ENCODE results near the gene GABARAP. TPM values are rescaled to one million over a fixed set of nuclear protein-coding genes. Genes with fewer than 3 reads are reported as not detected.
"Not testable (repeated sequence)": the region's sequence is repeated elsewhere in the genome, so short reads cannot be mapped to it uniquely, and the experiment has no call there.

Gene GABARAP
- total and polyA plus RNA-seq, 2 of the 8 experiments (the other 6 are each of a cell fraction or from before 2014, with no cell fraction given): 252 to 581 TPM

GRCh38 chr17:7246779-7247178 is 4.5 kb upstream of the GABARAP start (continued):
- TF ChIP-seq POU5F1 (IDR thresholded peaks at IDR 0.05; ENCODE audit: low read depth, low read length) (no peak), EGR1 (IDR thresholded peaks at IDR 0.05; ENCODE audit: borderline replicate concordance, low read depth, low read length) (no peak)

- H3K14ac ChIP-seq (ENCODE audit: insufficient read length); H3K27me3 ChIP-seq (replicated peaks in 1 of 4; ENCODE audit: control insufficient read depth in 3 of 4, extremely low read depth in 1 of 4, insufficient read depth in 3 of 4, low read length in 3 of 4); H2BK5ac ChIP-seq (ENCODE audit: low read depth, low read length); H2BK20ac ChIP-seq (ENCODE audit: low read length); H2AK5ac ChIP-seq (ENCODE audit: low read depth, low read length); DNase-seq (ENCODE audit: low read depth in 1 of 2, low spot score in 2 of 2); H2BK12ac ChIP-seq (ENCODE audit: low read depth, low read length); H3K9ac ChIP-seq (replicated peaks in 1 of 4; ENCODE audit: extremely low read depth in 1 of 4, low read depth in 3 of 4, low read length in 3 of 4); H4K8ac ChIP-seq (ENCODE audit: extremely low read depth, insufficient read depth, low read length); H2BK120ac ChIP-seq (replicated peaks; ENCODE audit: low read depth, low read length); H3K79me1 ChIP-seq (ENCODE audit: low read depth, low read length); H3K23ac ChIP-seq (ENCODE audit: insufficient read length); H4K20me1 ChIP-seq (replicated peaks in 1 of 2; ENCODE audit: control insufficient read depth in 1 of 2, insufficient read depth in 2 of 2, low read length in 2 of 2); H3K4ac ChIP-seq (replicated peaks; ENCODE audit: insufficient read length, low read depth, low read length); H4K91ac ChIP-seq (replicated peaks; ENCODE audit: insufficient read length, low read length); H2BK15ac ChIP-seq (ENCODE audit: low read length); H3K9me3 ChIP-seq (ENCODE audit: insufficient read depth in 2 of 2, low read depth in 1 of 2, low read length in 1 of 2); H4K5ac ChIP-seq (ENCODE audit: insufficient read length, low read depth, low read length); H3K56ac ChIP-seq (replicated peaks; ENCODE audit: insufficient read length, low read depth, low read length); H3K18ac ChIP-seq (ENCODE audit: extremely low read depth, low read length); FAIRE-seq; H2AFZ ChIP-seq (ENCODE audit: low read length); H3K27ac ChIP-seq (ENCODE audit: low read depth, low read length); H3K4me3 ChIP-seq (ENCODE audit: extremely low read depth in 1 of 4, insufficient read depth in 2 of 4, low read depth in 3 of 4, low read length in 4 of 4): not testable (repeated sequence)
- Histone ChIP-seq H3K36me3 (ENCODE audit: control insufficient read depth in 2 of 4, insufficient read depth in 4 of 4, low read length in 3 of 4) (peaks cover 9 to 39% (median 24%) of the 10 kb centered on the region in 4 experiments; a peak in 6 of 8 replicates), H3K23me2 (ENCODE audit: low read depth, low read length) (peaks cover 18% of the 10 kb centered on the region), H3K4me2 (ENCODE audit: insufficient read depth in 1 of 2, low read depth in 2 of 2, low read length in 2 of 2) (peak overlapping the region in 1 of 2 experiments; percentile 93; a peak in 1 of 4 replicates), H3K4me1 (replicated peaks in 1 of 4; ENCODE audit: control insufficient read depth in 3 of 4, insufficient read depth in 4 of 4, low read length in 3 of 4) (peaks cover 5 to 13% (median 6%) of the 10 kb centered on the region in 4 experiments; a peak in 6 of 7 replicates), H3K79me2 (ENCODE audit: control insufficient read depth in 1 of 2, insufficient read depth in 2 of 2, low read length in 2 of 2) (peaks cover 4 to 44% of the 10 kb centered on the region in 2 experiments)
- 92% methylated on average over 8 of the region's 10 CpGs; no CpG with 5 or more reads in 1 of the 2 experiments for WGBS, 2 experiments (ENCODE audit: extremely low coverage in 1 of 2, insufficient coverage in 1 of 2, insufficient read length in 1 of 2, insufficient replicate concordance in 2 of 2, low coverage in 1 of 2, low lambda C conversion rate in 2 of 2, missing lambda C conversion rate in 1 of 2)
- ChIA-PET POLR2A (ENCODE audit: partially characterized antibody) (interaction anchor here (0.8 to 19.7 kb wide), 6 partner anchors 13 to 72 kb away, joined by 3 to 386 read pairs (median 64); partner anchors contain the start of genes ACADVL, CLDN7 and DLG4), CTCF (ENCODE audit: partially characterized antibody) (interaction anchor here (0.8 to 4.1 kb wide), 2 partner anchors 10 to 23 kb away, joined by 3 to 27 read pairs; partner anchors contain the start of gene ACADVL)
These were observed 1.6 kb upstream of the GABARAP start for GRCh38 chr17:7243838-7244237.
